Activated CD4-positive, alpha-beta T cell treated with anti-CD3 and anti-CD28 coated beads, Interleukin-2, Interleukin-4, amounts not matched to agents 100 ng/mL and 50 ng/mL, durations not matched to agents 16 hours and 8 hours (primary cell): ENCODE data around the gene CDAN1.
"Not testable (repeated sequence)": the region's sequence is repeated elsewhere in the genome, so short reads cannot be mapped to it uniquely, and the experiment has no call there.

ENCODE experiments used
- DNase-seq: peaks from one replicate; pipeline ENCODE4 v3.0.0-alpha.2; 2020; ENCODE audit warnings: low spot score

CDAN1 gene

DNA sequence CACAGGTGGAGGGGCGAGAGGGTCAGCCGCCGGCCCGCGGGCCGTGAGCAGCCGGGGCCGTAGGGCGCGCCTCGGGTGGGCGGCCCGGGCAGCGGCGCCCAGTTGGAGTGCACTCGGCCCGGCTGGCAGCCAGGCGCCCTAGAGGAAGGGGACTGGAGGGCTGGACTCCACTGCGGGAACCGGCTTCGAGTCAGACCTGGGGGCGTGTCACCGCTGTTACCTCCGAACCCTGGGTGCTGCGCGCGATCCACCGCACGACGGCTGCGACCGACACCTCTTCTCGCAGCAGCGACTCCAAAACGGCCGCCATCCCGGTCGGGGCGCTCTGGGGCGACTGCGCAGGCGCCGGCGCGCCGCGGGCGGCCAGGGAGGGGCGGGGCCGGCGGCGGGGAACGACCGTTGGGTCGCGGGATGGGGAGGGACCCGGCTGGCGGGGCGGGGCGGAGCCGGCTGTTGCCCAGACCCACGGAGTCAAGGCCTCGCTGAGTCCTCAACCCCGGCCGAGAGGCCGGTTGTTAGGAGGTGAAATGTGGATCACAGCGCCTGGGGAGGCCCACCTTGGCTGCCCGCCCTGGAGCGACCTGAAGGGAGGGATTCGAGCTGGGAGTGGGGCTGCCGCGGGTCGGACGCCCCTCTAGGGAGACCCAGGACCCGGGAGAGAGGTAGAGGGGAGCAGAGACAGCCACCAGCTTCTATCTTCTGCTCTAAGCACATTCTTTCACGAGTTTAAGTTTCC lies at the start of gene CDAN1:
CDAN1 (minus strand) TSS at position 336 of the 736 bp plus-strand sequence; CDS start at position 310, 26 bp downstream.
- DNase-seq = peak; percentile 92

DNA sequence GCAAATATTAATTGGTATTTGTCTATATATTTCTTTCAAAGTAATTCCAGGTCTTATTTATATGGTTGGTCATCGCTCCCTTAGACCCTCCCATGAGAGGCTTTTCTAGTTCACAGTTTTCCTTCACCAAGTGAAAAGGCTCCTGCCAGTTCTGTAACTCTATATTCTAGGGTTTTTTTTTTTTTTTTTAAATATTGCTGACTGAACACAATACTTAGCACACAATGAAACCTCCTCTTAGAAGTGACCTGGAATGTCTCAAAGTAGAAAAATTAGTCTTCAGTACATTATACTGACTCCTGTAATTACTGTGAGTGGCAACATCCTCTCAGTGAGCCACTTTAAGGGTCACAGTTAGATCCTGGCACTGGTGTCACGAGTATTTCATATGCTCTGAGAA lies 48.6 kb upstream of the CDAN1 start:
- DNase-seq = no peak

GRCh38 chr15:42784705-42785104 lies 47.8 kb upstream of the CDAN1 start:
- DNase-seq = no peak

GRCh38 chr15:42782716-42783115 lies 45.8 kb upstream of the CDAN1 start:
- no peak for DNase-seq

GRCh38 chr15:42775416-42775815 lies 38.5 kb upstream of the CDAN1 start:
- DNase-seq = no peak

GRCh38 chr15:42772901-42773300 lies 36.0 kb upstream of the CDAN1 start:
- DNase-seq = no peak

DNA sequence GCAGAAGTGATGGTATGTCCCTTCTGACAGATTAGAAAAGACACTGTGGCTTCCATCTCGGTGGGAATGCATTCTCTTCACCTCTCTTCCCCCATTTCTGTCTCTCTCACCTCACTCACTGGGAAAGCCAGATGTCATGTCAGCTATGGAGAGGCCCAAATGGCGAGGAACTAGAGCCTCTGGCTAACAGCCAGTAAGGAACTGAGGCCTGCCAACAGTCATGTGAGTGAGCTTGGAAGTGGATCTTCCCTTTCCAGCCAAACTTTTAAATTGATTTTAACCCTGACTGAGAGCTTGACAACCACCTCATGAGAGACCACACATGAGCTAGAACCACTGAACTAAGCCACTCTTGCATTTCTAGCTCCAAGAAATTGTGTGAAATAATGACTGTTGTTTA lies 35.2 kb upstream of the CDAN1 start:
- DNase-seq = no peak

GRCh38 chr15:42766109-42766508 lies 29.2 kb upstream of the CDAN1 start:
- DNase-seq = not testable (repeated sequence)

DNA sequence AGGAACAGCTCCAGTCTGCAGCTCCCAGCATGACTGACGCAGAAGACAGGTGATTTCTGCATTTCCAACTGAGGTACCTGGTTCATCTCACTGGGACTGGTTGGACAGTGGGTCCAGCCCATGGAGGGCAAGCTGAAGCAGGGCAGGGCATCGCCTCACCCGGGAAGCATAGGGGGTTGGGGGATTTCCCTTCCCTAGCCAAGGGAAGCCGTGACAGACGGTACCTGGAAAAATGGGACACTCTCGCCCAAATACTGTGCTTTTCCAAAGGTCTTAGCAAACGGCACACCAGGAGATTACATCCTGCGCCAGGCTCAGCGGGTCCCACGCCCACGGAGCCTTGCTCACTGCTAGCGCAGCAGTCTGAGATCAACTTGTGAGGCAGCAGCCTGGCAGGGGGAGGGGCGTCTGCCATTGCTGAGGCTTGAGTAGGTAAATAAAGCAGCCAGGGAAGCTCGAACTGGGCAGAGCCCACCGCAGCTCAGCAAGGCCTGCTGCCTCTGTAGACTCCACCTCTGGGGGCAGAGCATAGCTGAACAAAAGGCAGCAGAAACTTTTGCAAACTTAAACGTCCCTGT lies 27.3 kb upstream of the CDAN1 start:
- DNase-seq = not testable (repeated sequence)

GRCh38 chr15:42761813-42762212 lies 24.9 kb upstream of the CDAN1 start:
- DNase-seq = not testable (repeated sequence)

- no peak for DNase-seq
These were observed 23.8 kb upstream of the CDAN1 start for GRCh38 chr15:42760759-42761158.

DNA sequence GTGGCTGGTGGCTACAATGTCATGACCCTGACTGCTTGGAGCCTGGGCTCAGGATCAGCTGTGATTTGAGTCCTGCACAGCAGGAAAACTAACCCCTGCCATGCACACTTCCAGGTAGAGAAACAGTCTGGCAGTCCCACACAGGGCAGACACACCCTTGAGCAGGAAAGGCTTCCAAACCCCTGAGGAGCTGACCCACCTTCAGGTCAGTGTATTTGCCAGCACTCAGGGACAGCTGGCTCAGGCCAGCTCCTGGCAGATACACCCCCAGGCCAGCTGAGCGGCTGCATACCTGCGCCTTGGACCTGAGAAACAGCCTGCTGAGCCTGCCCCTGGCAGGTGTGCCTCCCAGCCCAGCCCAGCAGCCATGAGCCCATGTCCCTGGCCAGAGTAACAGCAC lies 22.2 kb upstream of the CDAN1 start:
- DNase-seq = no peak

DNA sequence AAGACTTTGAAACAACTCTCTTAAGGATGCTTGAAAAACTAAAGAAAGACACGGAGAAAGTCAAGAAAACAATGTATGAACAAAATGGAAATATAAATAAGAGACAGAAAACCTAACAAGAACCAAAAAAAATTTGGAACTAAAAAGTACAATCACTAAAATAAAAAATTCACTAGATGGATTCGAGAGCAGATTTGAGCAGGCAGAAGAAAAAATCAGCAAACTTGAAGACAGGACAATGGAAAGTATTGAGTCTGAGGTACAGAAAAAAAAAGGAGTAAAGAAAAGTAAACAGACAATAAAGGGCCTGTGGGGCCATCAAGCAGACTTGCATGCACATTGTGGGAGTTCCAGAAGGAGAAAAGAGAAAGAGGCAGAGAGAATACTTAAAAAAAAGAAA lies 13.4 kb upstream of the CDAN1 start:
- DNase-seq = no peak

DNA sequence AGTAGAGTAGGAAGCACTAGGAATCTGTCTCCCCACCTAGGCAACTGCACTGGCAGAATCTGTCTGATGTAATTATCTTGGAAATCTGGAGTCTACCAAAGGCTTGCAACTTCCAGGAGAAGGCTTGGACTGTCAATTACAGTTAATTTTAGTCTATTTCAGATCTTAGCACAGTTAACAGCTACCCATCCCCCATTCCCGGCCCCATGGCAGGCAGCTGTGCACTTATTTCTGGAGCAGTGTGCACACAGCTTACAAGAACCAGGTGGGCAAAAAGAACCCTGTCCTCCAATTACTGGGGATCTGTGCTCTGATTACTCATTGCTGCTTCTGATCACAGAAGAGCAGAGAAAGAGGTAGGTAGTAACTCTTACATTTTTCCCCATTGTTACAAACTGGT lies 12.3 kb upstream of the CDAN1 start:
- no peak for DNase-seq

DNA sequence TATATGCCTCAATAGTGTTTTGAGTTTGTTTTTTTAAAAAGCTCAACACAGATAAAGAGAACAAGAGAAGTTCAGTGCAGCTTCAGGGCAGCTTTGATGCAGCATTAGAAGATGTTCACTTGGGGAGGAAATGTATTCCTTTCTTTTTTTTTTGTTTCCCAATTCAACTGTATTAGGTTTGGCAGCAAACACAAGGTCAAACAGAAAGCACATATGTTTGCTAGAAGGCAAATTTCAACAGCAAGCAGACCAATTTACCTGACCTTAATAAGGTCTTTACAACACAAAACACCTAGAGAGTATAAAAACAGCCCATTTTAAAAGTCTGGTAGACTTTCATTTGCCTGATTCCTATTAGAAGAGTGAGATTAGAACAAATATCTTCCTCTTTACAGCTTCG lies 7.3 kb upstream of the CDAN1 start:
- no peak for DNase-seq

GRCh38 chr15:42742149-42742548 lies 5.2 kb upstream of the CDAN1 start:
- DNase-seq = no peak

GRCh38 chr15:42741710-42742109 lies 4.8 kb upstream of the CDAN1 start:
- no peak for DNase-seq

DNA sequence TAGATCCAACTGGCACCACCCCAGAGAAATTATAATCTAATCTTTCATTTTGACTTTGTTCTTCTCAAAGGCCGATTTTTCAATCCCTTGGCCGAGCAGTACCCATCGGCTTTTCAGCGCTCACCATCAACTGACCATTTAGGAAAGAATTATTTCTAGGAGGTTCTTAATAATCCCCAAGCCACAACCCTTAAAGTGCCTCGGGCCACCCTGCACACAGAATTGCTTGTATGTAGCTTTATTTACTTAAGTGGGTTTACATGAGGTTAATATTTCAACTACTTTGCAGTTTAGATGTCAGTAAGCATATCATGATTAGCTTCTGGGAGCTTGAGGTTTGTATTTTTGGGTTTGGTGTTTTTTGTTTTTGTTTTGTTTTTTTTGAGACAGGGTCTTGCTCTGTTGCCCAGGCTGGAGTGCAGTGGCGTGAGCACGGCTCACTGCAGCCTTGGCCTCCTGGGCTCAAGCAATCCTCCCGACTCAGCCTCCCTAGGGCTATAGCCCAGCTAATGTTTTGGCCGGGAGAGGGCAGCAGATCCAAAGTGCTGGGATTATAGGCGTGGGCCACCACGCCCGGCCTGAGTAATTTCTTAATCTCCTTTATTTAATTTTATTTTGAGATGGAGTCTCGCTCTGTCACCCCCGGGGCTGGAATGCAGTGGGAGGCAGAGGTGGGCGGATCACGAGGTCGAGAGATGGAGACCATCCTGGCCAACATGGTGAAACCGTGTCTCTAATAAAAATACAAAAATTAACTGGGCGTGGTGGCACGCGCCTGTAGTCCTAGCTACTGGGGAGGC lies 801 bp upstream of the CDAN1 start:
- no peak for DNase-seq

GRCh38 chr15:42736178-42736792 lies 643 bp downstream of the CDAN1 start:
- DNase-seq = no peak

DNA sequence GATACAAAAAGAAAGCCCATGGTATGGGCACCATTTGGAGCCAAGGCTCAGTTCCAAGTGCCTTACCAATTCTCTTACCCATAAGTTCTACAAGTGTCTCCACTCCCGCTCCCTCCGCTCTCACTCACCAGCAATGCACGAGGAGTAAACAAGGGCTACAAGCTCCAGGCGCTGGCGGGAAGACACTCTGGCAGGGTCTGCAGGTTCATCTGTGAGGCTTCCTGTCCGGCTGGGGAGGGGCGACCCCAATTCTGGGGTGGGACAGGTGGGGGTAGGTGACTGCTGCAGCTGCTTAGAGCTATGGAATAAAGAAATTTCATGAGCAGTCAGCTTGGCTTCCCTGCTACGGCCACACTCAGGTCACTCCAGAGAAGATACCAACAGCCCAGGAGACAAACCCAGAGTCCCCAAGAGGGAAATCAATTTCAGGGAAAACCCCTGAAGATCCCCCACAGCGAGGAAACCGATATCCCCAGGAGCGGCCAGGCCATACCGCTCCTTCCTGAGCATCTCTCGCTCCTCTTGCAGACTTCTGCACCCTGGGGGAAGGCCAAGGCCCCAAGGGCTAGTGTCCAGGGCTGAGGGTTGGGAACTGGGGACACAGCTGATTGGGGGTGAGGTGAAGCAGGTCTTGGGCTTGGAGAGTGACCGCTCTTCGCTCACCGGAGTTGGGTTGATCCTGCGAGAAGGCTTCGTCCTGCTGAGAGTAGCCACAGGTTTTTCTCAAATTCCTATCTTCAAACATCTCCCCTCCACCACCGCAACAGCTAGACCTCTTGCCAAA lies 1.4 kb downstream of the CDAN1 start:
- no peak for DNase-seq

DNA sequence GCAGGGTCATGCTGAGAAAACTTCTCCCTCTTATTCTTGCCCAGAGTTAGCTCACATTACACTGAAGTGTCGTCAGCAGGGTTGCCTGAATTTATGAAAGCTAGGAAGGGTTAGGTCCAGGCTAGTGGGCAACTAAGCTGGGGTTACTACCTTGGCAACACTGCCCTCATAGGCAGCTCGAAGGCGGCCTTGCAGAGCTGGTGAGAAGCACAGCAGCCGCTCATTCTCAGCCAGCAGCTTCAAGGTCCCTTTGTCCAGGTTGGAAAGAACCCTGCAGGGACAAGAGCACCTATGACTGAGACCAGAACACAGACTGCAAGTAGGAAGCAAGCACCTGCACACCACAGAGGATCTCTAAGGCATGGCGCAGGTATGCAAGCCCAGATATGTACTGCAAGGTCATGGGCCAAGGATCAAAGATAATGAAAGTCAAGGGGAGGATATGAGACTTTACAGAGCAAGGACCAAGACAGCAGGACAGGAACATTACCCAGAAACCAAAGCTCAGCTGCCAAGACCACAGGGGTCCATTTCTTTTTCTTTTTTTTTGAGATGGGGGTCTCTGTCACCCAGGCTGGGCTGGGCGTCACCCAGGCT lies 2.8 kb downstream of the CDAN1 start:
- DNase-seq = no peak
